ENCODE data around the gene CNPY1.

The CNPY1 gene

GRCh38 chr7:155468785-155469148, 77.6 kb downstream of the CNPY1 start:
- peaks cover 87% of the 10 kb centered on the region for H3K27me3 ChIP-seq (ENCODE audit: insufficient read depth, low read depth, severe bottlenecking)
- H3K36me3 ChIP-seq, result no peaks in the 10 kb centered on the region
- DNase-seq, result no peak
- no peak overlapping the region for H3K27ac ChIP-seq
- H3K4me3 ChIP-seq (ENCODE audit: low read depth, low read length), result no peak overlapping the region
- H3K9me3 ChIP-seq (ENCODE audit: severe bottlenecking), result no peaks in the 10 kb centered on the region
- no peak for TF ChIP-seq CTCF (IDR thresholded peaks at IDR 0.05; ENCODE audit: low read depth, low read length)

GRCh38 chr7:155467846-155468784, 78.2 kb downstream of the CNPY1 start:
- Histone ChIP-seq H3K9me3 (ENCODE audit: severe bottlenecking) (no peaks in the 10 kb centered on the region), H3K36me3 (no peaks in the 10 kb centered on the region), H3K27me3 (ENCODE audit: insufficient read depth, low read depth, severe bottlenecking) (peaks cover 84% of the 10 kb centered on the region), H3K4me3 (ENCODE audit: low read depth, low read length) (peak overlapping the region; percentile 48), H3K27ac (no peak overlapping the region)
- no peak for DNase-seq
- no peak for TF ChIP-seq CTCF (IDR thresholded peaks at IDR 0.05; ENCODE audit: low read depth, low read length)

GRCh38 chr7:155466814-155467733, 79.3 kb downstream of the CNPY1 start:
- peak overlapping the region; percentile 48 for H3K4me3 ChIP-seq (ENCODE audit: low read depth, low read length)
- peak; percentile 62 for DNase-seq

GRCh38 chr7:155466142-155466813, 80.1 kb downstream of the CNPY1 start:
- DNase-seq, result no peak
- no peaks in the 10 kb centered on the region for H3K36me3 ChIP-seq
- H3K27me3 ChIP-seq (ENCODE audit: insufficient read depth, low read depth, severe bottlenecking), result peaks cover 83% of the 10 kb centered on the region
- no peak overlapping the region for H3K27ac ChIP-seq
- H3K9me3 ChIP-seq (ENCODE audit: severe bottlenecking), result no peaks in the 10 kb centered on the region
- peak overlapping the region; percentile 48 for H3K4me3 ChIP-seq (ENCODE audit: low read depth, low read length)
- TF ChIP-seq CTCF (IDR thresholded peaks at IDR 0.05; ENCODE audit: low read depth, low read length), result no peak

More at GRCh38 chr7:155466814-155467733, 79.3 kb downstream of the CNPY1 start:
- Histone ChIP-seq H3K27me3 (ENCODE audit: insufficient read depth, low read depth, severe bottlenecking) (peaks cover 83% of the 10 kb centered on the region), H3K9me3 (ENCODE audit: severe bottlenecking) (no peaks in the 10 kb centered on the region), H3K27ac (no peak overlapping the region), H3K36me3 (no peaks in the 10 kb centered on the region)
- TF ChIP-seq CTCF (IDR thresholded peaks at IDR 0.05; ENCODE audit: low read depth, low read length), result peak; percentile 19; the same call in 1 of the 2 replicates

- peaks cover 83% of the 10 kb centered on the region for H3K27me3 ChIP-seq (ENCODE audit: insufficient read depth, low read depth, severe bottlenecking)
- no peak overlapping the region for H3K27ac ChIP-seq
- H3K36me3 ChIP-seq, result no peaks in the 10 kb centered on the region
- H3K9me3 ChIP-seq (ENCODE audit: severe bottlenecking), result no peaks in the 10 kb centered on the region
- TF ChIP-seq CTCF (IDR thresholded peaks at IDR 0.05; ENCODE audit: low read depth, low read length), result no peak
- no peak overlapping the region for H3K4me3 ChIP-seq (ENCODE audit: low read depth, low read length)
- no peak for DNase-seq
Measured at GRCh38 chr7:155465761-155466141, 80.6 kb downstream of the CNPY1 start.
